ENCODE results near the gene PDZD7.

PDZD7 gene

DNA sequence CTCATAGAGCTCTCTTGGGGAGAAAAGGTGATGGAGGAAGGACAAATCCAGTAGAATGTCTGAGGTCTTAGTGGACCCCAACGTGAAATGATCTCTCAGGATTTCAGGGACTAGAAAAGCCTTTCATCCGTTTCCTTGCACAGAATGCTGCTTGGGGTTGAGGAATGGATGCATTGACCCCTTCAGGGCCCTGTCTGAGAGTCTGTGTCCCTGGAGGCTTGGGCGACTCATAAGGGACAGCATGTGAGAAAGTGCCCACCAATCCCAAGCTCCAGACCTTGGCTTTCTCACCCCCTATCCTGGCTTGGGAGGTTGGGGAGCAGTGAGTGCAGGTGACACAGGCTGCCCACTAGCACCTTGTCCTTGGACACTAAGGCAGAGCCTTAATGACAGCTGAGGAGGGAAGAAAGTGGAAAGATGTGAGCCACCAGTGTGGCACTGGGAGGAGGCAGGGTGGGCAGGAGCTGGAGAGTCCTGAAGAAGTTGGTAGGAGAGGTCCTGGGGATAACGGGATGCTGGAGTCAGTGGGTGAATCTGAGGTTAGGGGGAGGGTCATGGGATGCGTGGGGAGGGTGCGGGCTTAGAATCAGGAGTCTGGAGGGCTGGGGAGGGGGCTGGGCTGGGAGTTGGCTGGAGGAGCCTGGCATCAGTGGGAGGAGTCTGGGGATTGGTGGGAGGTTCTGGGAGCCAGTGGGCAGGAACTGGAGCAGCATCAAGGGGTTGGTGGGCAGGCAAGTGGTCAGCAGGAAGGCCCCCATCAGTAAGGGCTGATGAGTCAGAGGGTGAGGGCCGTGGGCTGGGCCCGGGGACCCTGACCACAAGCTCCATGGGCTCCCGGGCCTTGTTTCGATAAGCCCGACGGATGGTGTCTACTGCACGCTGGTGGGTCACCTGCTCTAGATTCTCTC lies 22.8 kb downstream of the PDZD7 start:
- H3K27me3 ChIP-seq (replicated peaks; ENCODE audit: control insufficient read depth, insufficient read depth, low read length): no peaks in the 10 kb centered on the region
- H3K4me3 ChIP-seq (replicated peaks; ENCODE audit: low read depth, low read length): no peak overlapping the region
- DNase-seq (ENCODE audit: extremely low read depth, insufficient read length): no peak
- H3K36me3 ChIP-seq (ENCODE audit: control insufficient read depth, insufficient read depth, low read length): peaks cover 4% of the 10 kb centered on the region
- TF ChIP-seq, protein P1, sequence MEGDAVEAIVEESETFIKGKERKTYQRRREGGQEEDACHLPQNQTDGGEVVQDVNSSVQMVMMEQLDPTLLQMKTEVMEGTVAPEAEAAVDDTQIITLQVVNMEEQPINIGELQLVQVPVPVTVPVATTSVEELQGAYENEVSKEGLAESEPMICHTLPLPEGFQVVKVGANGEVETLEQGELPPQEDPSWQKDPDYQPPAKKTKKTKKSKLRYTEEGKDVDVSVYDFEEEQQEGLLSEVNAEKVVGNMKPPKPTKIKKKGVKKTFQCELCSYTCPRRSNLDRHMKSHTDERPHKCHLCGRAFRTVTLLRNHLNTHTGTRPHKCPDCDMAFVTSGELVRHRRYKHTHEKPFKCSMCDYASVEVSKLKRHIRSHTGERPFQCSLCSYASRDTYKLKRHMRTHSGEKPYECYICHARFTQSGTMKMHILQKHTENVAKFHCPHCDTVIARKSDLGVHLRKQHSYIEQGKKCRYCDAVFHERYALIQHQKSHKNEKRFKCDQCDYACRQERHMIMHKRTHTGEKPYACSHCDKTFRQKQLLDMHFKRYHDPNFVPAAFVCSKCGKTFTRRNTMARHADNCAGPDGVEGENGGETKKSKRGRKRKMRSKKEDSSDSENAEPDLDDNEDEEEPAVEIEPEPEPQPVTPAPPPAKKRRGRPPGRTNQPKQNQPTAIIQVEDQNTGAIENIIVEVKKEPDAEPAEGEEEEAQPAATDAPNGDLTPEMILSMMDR (IDR thresholded peaks at IDR 0.05; ENCODE audit: insufficient read depth, low read length, poor library complexity, severe bottlenecking): no peak

DNA sequence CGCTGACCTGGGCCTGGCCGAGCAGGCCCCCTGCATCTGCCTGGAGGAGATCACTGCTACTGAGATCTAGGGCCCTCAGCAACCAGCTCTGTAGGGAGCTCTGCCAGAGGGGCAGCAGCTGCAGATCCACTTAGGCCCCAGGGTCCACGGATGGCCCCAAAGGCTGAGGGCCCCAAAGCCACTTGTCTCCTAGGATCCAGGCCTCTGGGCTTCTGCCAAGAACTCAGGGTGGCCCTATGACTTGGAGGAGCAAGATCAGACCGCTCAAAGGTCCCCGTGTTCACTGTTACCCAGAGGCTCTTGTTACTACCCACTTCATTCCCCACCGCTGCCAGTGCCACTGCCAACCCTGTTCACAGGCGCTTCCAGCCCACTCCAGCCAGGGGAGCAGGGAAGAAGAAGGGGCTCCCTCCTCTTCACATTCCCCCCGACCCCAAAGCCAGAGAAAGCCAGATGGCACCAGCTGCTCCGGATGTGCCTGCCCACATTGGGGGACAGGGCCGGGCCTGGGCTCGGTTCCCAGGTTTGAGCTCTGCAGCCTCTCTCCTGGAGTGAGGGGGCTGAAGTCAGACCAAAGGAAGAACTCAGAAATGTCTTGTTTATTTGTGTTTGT lies 23.7 kb downstream of the PDZD7 start:
- TF ChIP-seq, protein P1 (IDR thresholded peaks at IDR 0.05; ENCODE audit: insufficient read depth, low read length, poor library complexity, severe bottlenecking): no peak
- Histone ChIP-seq H3K27me3 (replicated peaks; ENCODE audit: control insufficient read depth, insufficient read depth, low read length) (no peaks in the 10 kb centered on the region), H3K4me3 (replicated peaks; ENCODE audit: low read depth, low read length) (no peak overlapping the region), H3K36me3 (ENCODE audit: control insufficient read depth, insufficient read depth, low read length) (peaks cover 4% of the 10 kb centered on the region)
- DNase-seq (ENCODE audit: extremely low read depth, insufficient read length): no peak

DNA sequence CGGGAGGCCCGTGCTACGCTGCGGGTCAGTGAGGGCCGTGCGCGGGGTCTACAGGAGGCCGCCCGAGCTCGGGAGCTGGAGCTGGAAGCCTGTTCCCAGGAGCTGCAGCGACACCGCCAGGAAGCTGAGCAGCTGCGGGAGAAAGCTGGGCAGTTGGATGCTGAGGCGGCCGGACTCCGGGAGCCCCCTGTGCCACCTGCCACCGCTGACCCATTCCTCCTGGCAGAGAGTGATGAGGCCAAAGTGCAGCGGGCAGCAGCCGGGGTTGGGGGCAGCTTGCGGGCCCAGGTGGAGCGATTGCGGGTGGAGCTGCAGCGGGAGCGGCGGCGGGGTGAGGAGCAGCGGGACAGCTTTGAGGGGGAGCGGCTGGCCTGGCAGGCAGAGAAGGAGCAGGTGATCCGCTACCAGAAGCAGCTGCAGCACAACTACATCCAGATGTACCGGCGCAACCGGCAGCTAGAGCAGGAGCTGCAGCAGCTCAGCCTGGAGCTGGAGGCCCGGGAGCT lies 24.3 kb downstream of the PDZD7 start:
- DNase-seq (ENCODE audit: extremely low read depth, insufficient read length): no peak
- TF ChIP-seq, protein P1 (IDR thresholded peaks at IDR 0.05; ENCODE audit: insufficient read depth, low read length, poor library complexity, severe bottlenecking): no peak
- Histone ChIP-seq H3K36me3 (ENCODE audit: control insufficient read depth, insufficient read depth, low read length) (peaks cover 4% of the 10 kb centered on the region), H3K27me3 (replicated peaks; ENCODE audit: control insufficient read depth, insufficient read depth, low read length) (no peaks in the 10 kb centered on the region), H3K4me3 (replicated peaks; ENCODE audit: low read depth, low read length) (no peak overlapping the region)

DNA sequence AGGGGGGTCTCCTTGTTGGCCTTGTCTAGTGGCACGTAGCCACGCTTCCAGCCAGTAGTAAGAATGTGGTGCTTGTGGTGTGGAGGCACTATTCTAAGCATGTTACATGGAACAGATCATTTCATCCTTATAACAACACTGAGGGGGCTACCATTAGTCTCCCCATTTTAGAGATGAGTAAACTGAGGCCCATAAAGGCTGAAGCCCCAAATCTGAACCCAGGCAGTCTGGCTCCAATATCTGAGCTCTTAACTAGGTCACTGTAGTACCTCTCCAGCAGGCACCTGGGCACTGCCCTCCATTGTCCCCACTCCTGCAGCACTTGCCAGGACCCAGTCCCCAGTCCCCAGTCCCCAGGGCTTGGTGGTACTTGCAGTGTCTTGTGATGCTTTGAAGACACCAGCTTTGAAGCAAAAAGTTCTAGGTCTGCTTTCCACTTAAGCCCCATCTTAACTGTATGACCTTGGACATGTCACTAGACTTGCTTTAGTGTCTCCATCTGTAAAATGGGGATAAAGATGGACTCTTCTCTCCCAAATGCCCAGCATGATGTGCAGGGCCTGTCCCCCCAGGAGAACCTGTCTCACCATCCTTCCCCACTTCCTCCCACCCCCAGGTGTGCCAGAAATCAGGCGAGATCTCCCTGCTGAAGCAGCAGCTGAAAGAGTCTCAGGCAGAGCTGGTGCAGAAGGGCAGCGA lies 24.9 kb downstream of the PDZD7 start:
- no peak overlapping the region for H3K4me3 ChIP-seq (replicated peaks; ENCODE audit: low read depth, low read length)
- TF ChIP-seq, protein P1 (IDR thresholded peaks at IDR 0.05; ENCODE audit: insufficient read depth, low read length, poor library complexity, severe bottlenecking): no peak
- DNase-seq (ENCODE audit: extremely low read depth, insufficient read length): no peak
- no peaks in the 10 kb centered on the region for H3K27me3 ChIP-seq (replicated peaks; ENCODE audit: control insufficient read depth, insufficient read depth, low read length)
- peaks cover 4% of the 10 kb centered on the region for H3K36me3 ChIP-seq (ENCODE audit: control insufficient read depth, insufficient read depth, low read length)

DNA sequence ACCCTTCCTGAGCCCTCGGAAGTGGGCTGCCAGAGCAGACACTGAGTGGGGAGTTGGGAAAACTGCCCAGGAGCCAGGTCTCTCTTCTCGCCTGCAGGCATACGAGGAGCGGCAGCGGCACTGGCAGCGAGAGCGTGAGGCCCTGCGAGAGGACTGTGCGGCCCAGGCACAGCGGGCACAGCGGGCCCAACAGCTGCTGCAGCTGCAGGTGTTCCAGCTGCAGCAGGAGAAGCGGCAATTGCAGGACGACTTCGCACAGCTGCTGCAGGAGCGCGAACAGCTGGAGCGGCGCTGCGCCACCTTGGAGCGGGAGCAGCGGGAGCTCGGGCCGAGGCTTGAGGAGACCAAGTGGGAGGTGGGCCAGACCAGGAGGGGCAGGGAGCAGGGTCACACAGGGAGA lies 25.6 kb downstream of the PDZD7 start:
- no peak for DNase-seq (ENCODE audit: extremely low read depth, insufficient read length)
- TF ChIP-seq, protein P1 (IDR thresholded peaks at IDR 0.05; ENCODE audit: insufficient read depth, low read length, poor library complexity, severe bottlenecking): no peak
- Histone ChIP-seq H3K27me3 (replicated peaks; ENCODE audit: control insufficient read depth, insufficient read depth, low read length) (no peaks in the 10 kb centered on the region), H3K36me3 (ENCODE audit: control insufficient read depth, insufficient read depth, low read length) (peaks cover 4% of the 10 kb centered on the region), H3K4me3 (replicated peaks; ENCODE audit: low read depth, low read length) (no peak overlapping the region)

All from GM06990 (cell line).